Hepatocyte (in vitro differentiated cells): ENCODE data around the gene RIMBP2. TPM values are rescaled to one million over a fixed set of nuclear protein-coding genes. Genes with fewer than 3 reads are reported as not detected.

ENCODE experiments used
- DNase-seq: peaks from one replicate; pipeline ENCODE4 v3.0.0-alpha.2; 2016; ENCODE audit warnings: low spot score
- H2AFZ ChIP-seq: fragments of 200-600 bp; sonication (generic); 2 replicates; pipeline ENCODE4 v1.6.0; 2016; ENCODE audit warnings: antibody characterized with exemption, mild to moderate bottlenecking
- H3K27ac ChIP-seq: fragments of 200-600 bp; sonication (generic); 2 replicates; pipeline ENCODE4 v1.5.1; 2016; ENCODE audit warnings: mild to moderate bottlenecking
- H3K27me3 ChIP-seq: fragments of 200-600 bp; sonication (generic); 2 replicates; pipeline ENCODE4 v1.6.1; 2016
- H3K36me3 ChIP-seq: fragments of 200-600 bp; sonication (generic); replicated peaks from 2 replicates; pipeline ENCODE4 v1.5.1; 2016; ENCODE audit warnings: low read depth; ENCODE audit not compliant: insufficient read depth
- H3K4me1 ChIP-seq: fragments of 200-600 bp; sonication (generic); 2 replicates; pipeline ENCODE4 v1.5.1; 2016; ENCODE audit warnings: mild to moderate bottlenecking, moderate library complexity; ENCODE audit not compliant: insufficient read depth
- H3K4me2 ChIP-seq: fragments of 200-600 bp; sonication (generic); 2 replicates; pipeline ENCODE4 v1.6.0; 2016
- H3K4me3 ChIP-seq: fragments of 200-600 bp; sonication (generic); 2 replicates; pipeline ENCODE4 v1.5.1; 2016; ENCODE audit warnings: mild to moderate bottlenecking
- H3K79me2 ChIP-seq: fragments of 200-600 bp; sonication (generic); 2 replicates; pipeline ENCODE4 v1.6.0; 2017; ENCODE audit warnings: mild to moderate bottlenecking
- H3K9me2 ChIP-seq: fragments of 200-600 bp; sonication (generic); replicated peaks from 2 replicates; pipeline ENCODE4 v1.6.0; 2017; ENCODE audit warnings: mild to moderate bottlenecking; ENCODE audit not compliant: insufficient read depth
- H3K9me3 ChIP-seq: fragments of 200-600 bp; sonication (generic); 2 replicates; pipeline ENCODE4 v1.5.1; 2016; ENCODE audit warnings: low read depth, mild to moderate bottlenecking
- H4K20me1 ChIP-seq: fragments of 200-600 bp; sonication (generic); 2 replicates; pipeline ENCODE4 v1.6.0; 2016; ENCODE audit warnings: mild to moderate bottlenecking; ENCODE audit not compliant: insufficient read depth, poor library complexity, severe bottlenecking
- CTCF ChIP-seq: fragments of 200-600 bp; sonication (generic); IDR thresholded peaks from 2 replicates; pipeline ENCODE4 v1.5.1; 2016; ENCODE audit warnings: antibody characterized with exemption, mild to moderate bottlenecking; ENCODE audit not compliant: poor library complexity
- EZH2 ChIP-seq: fragments of 200-600 bp; sonication (generic); IDR thresholded peaks from 2 replicates; pipeline ENCODE4 v1.6.1; 2016; ENCODE audit warnings: antibody characterized with exemption, mild to moderate bottlenecking, borderline replicate concordance
- EZH2phosphoT487 ChIP-seq: fragments of 200-600 bp; sonication (generic); IDR thresholded peaks from one replicate; pipeline ENCODE4 v1.6.1; 2018; ENCODE audit warnings: antibody characterized with exemption, mild to moderate bottlenecking, low read depth, moderate library complexity; ENCODE audit not compliant: unreplicated experiment, severe bottlenecking
- WGBS: methylation state at CpG from one replicate; pipeline ENCODE4 v1.1.6; 2016; ENCODE audit warnings: low lambda C conversion rate; ENCODE audit errors: missing lambda C conversion rate; 5-methylcytosine and 5-hydroxymethylcytosine counted together
- polyA plus RNA-seq: library from polyadenylated mRNA; unstranded; fragments of >200 nt; fragmentation: Nextera tagmentation; extraction: Ambion mirVana; gene quantifications from 2 replicates; pipeline ENCODE4 v1.2.1, GENCODE V29; 2016
- total RNA-seq: library from RNA; depleted of rRNA; stranded (reverse); fragments of >200 nt; gene quantifications from 2 replicates; pipeline ENCODE4 v1.2.3, GENCODE V29; 2014

RIMBP2 gene
- total and polyA plus RNA-seq, 2 experiments from 2014 or later, result 2.5 to 4.4 TPM

- no peaks in the 10 kb centered on the region for H3K36me3 ChIP-seq
- H3K27ac ChIP-seq, result no peak overlapping the region
- no peak overlapping the region for H2AFZ ChIP-seq
- no peaks in the 10 kb centered on the region for H3K9me2 ChIP-seq
- DNase-seq, result no peak
- WGBS, result 90% methylated on average over 10 of the region's 10 CpGs
- H3K9me3 ChIP-seq, result no peaks in the 10 kb centered on the region
- no peaks in the 10 kb centered on the region for H3K27me3 ChIP-seq
- peaks cover 5% of the 10 kb centered on the region for H3K4me1 ChIP-seq
- TF ChIP-seq CTCF (no peak), EZH2phosphoT487 (no peak), EZH2 (no peak)
- H4K20me1 ChIP-seq, result no peaks in the 10 kb centered on the region
- H3K4me3 ChIP-seq, result no peak overlapping the region
- no peaks in the 10 kb centered on the region for H3K79me2 ChIP-seq
- H3K4me2 ChIP-seq, result no peak overlapping the region
Measured at GRCh38 chr12:130687190-130687589, 28.9 kb downstream of the RIMBP2 start.

- Histone ChIP-seq H3K79me2 (no peaks in the 10 kb centered on the region), H3K4me3 (no peak overlapping the region), H3K27me3 (no peaks in the 10 kb centered on the region), H3K27ac (no peak overlapping the region), H4K20me1 (no peaks in the 10 kb centered on the region), H2AFZ (no peak overlapping the region), H3K4me2 (no peak overlapping the region), H3K36me3 (no peaks in the 10 kb centered on the region), H3K4me1 (peaks cover 5% of the 10 kb centered on the region), H3K9me3 (no peaks in the 10 kb centered on the region), H3K9me2 (no peaks in the 10 kb centered on the region)
- no peak for DNase-seq
- 88% methylated on average over 31 of the region's 32 CpGs for WGBS
- TF ChIP-seq EZH2phosphoT487, result no peak
- TF ChIP-seq EZH2, result no peak
- TF ChIP-seq CTCF, result no peak
Measured at GRCh38 chr12:130686511-130686991, 29.5 kb downstream of the RIMBP2 start.

DNA sequence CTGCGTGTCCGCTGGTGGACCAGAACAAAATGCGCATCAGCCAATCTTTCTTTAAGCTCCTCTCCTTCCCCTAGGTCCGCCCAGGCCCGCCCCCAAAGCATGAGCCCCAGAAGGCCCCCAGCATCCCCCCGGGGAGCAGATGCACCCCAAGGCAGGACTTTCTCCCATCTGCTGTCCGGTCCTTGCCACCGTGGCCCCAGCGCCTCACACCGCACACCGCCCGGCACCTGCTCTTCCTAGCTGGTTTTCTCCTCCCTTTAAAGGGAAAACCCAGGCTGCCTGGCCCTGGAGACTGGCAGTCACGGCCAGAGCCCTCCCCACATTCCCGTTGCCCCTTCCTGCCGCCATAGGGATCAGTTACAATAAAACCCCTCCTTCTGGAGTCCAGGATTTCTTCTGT, 30.2 kb downstream of the RIMBP2 start:
- H3K9me3 ChIP-seq, result no peaks in the 10 kb centered on the region
- TF ChIP-seq EZH2, result no peak
- TF ChIP-seq EZH2phosphoT487, result no peak
- TF ChIP-seq CTCF, result no peak

More for the DNA sequence above, 30.2 kb downstream of the RIMBP2 start:
- Histone ChIP-seq H3K4me1 (peaks cover 5% of the 10 kb centered on the region), H3K27ac (no peak overlapping the region), H3K79me2 (no peaks in the 10 kb centered on the region), H3K9me2 (no peaks in the 10 kb centered on the region), H2AFZ (no peak overlapping the region), H3K36me3 (no peaks in the 10 kb centered on the region), H3K4me3 (no peak overlapping the region), H4K20me1 (no peaks in the 10 kb centered on the region), H3K27me3 (no peaks in the 10 kb centered on the region), H3K4me2 (no peak overlapping the region)
- no peak for DNase-seq
- 86% methylated on average over 12 of the region's 15 CpGs for WGBS
